Dendritic cell treated with granulocyte-macrophage colony-stimulating factor and Interleukin-4, amounts not matched to agents 40 ng/mL and 50 ng/mL, for 4 days (primary cell): ENCODE measurements around the gene HCRTR2.
"Not testable (repeated sequence)": the region's sequence is repeated elsewhere in the genome, so short reads cannot be mapped to it uniquely, and the experiment has no call there.

Experiments used
- H3K27ac Mint-ChIP-seq: one replicate; pipeline ENCODE4 v1.8.0; 2022; ENCODE audit warnings: mild to moderate bottlenecking, mixed read lengths
- H3K27me3 Mint-ChIP-seq: one replicate; pipeline ENCODE4 v1.8.0; 2022; ENCODE audit warnings: mild to moderate bottlenecking, mixed read lengths
- H3K36me3 Mint-ChIP-seq: one replicate; pipeline ENCODE4 v1.8.0; 2022; ENCODE audit warnings: low read depth, mixed read lengths
- H3K4me1 Mint-ChIP-seq: one replicate; pipeline ENCODE4 v1.8.0; 2022; ENCODE audit warnings: low read depth, mixed read lengths
- H3K4me3 Mint-ChIP-seq: one replicate; pipeline ENCODE4 v1.8.0; 2022; ENCODE audit warnings: mild to moderate bottlenecking, moderate library complexity, mixed read lengths
- H3K9me3 Mint-ChIP-seq: one replicate; pipeline ENCODE4 v1.8.0; 2022; ENCODE audit warnings: mixed read lengths
- intact Hi-C: fragments of 100-400 bp; cut with micrococcal nuclease; formaldehyde crosslinking; loops from one replicate; pipeline ENCODE4 v1.15.0; 2022

HCRTR2 gene

DNA sequence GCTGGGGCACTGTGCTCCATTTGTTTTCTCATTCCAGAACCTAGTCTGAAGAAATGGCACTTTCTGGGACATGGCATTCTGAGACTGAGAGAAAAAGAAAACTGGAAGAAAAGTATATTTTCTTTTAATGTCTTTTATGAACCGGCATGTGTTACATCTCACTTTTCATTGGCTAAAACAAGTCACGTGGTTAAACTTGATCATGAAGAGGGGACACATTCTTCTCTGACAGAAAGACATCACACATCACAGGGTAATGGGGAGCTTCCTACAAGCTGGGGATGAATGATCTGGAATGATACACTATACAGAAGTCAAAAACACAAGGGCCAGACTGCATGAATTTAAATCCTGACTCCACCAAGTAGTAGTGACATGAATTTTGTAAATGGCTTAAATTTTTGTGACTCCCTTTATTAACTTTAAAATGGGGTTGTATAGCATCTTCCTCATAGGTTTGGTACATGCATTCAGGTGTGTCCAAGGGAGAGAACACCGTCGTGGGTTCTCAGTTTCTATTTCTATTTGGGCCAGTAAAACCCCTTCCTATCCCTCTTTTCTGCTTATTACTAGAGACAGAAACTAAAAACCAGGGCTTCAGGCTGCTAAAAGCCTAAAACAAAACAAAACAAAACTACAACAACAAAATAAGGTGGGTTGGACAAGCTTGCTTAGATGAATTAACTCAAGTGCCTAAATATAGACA lies 91.2 kb downstream of the HCRTR2 start:
- Mint-ChIP-seq H3K27ac (no peak overlapping the region), H3K27me3 (no peaks in the 10 kb centered on the region), H3K9me3 (no peaks in the 10 kb centered on the region), H3K4me3 (no peak overlapping the region), H3K36me3 (no peaks in the 10 kb centered on the region), H3K4me1 (no peaks in the 10 kb centered on the region)
- intact Hi-C loops, result no loop called here

DNA sequence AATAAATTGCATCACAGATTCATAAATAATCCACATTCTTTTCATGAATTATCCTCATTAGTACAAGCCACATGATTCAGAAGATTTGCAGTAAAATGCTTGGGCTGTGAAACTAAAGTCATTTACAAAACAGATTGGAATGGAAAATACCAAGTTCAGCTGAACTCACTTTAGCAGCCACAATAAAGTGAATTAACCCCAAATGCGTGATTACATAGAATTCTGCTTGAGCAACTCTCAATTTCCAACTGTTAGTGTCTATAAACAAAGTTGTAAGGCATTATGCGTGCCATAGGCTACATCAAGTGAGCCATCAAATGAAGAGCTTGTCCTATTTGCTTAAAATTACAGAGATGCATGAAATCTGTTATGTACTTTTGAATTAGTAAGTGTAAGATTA lies 92.6 kb downstream of the HCRTR2 start:
- no peaks in the 10 kb centered on the region for H3K9me3 Mint-ChIP-seq
- intact Hi-C loops, result no loop called here
- H3K36me3 Mint-ChIP-seq, result no peaks in the 10 kb centered on the region
- no peaks in the 10 kb centered on the region for H3K27me3 Mint-ChIP-seq
- H3K4me3 Mint-ChIP-seq, result no peak overlapping the region
- H3K27ac Mint-ChIP-seq, result no peak overlapping the region
- no peaks in the 10 kb centered on the region for H3K4me1 Mint-ChIP-seq

DNA sequence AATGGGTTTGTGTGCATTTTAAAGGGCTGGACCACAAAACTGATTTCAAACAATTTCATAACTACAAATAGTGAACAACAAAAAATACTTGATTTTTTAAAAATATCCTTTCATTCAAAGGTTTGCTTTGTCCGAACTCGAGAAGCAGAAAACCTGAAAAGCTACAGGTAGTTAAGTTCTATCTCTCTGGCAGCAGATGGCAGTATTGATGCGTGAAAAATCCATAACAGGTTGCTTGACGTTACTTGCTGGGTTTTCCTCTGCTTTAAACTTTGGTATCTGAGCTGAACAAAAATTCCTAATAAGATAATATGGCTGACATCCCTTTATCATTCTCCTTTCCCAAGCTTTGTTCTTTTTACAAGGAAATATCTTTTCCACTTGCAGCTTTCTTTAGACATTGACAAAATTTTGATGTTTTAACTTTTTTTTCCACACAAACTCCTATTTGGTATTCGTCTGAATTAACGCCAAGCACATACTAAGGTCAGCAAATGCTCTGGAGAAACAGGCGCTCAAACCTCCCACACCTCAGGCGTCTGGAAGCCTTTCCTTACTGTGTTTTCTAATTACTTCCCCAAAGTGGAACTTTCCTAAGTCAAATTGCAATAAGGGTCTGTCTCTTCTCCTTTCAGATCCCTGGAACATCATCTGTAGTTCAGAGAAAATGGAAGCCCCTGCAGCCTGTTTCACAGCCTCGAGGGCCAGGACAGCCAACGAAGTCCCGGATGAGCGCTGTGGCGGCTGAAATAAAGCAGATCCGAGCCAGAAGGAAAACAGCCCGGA lies 102.6 kb downstream of the HCRTR2 start:
- no peaks in the 10 kb centered on the region for H3K36me3 Mint-ChIP-seq
- intact Hi-C loops, result no loop called here

DNA sequence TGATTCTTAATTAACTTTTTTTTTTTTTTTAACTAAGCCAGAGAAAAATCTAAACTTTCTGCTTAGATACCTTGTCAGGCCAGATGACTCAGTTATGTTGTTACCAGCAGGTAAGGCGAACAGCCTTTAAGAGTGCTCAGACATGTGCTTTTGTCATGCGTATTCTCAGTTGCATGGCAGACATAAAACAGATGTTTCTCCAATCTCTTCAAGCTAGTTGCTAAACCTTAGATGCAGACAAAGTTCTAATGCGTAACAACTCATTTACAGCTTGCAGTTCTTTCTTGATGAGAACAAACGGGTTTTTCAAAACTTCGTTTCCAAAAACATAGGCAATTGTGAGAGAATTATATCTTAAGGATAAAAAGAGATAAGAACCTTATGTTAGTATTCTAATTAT lies 103.3 kb downstream of the HCRTR2 start:
- intact Hi-C loops, result no loop called here
- Mint-ChIP-seq H3K27ac (no peak overlapping the region), H3K4me1 (no peaks in the 10 kb centered on the region), H3K9me3 (no peaks in the 10 kb centered on the region), H3K27me3 (no peaks in the 10 kb centered on the region), H3K36me3 (no peaks in the 10 kb centered on the region), H3K4me3 (no peak overlapping the region)

More for the DNA sequence above, 102.6 kb downstream of the HCRTR2 start:
- no peaks in the 10 kb centered on the region for H3K27me3 Mint-ChIP-seq
- no peaks in the 10 kb centered on the region for H3K9me3 Mint-ChIP-seq
- no peak overlapping the region for H3K27ac Mint-ChIP-seq
- H3K4me1 Mint-ChIP-seq, result no peaks in the 10 kb centered on the region
- H3K4me3 Mint-ChIP-seq, result no peak overlapping the region

DNA sequence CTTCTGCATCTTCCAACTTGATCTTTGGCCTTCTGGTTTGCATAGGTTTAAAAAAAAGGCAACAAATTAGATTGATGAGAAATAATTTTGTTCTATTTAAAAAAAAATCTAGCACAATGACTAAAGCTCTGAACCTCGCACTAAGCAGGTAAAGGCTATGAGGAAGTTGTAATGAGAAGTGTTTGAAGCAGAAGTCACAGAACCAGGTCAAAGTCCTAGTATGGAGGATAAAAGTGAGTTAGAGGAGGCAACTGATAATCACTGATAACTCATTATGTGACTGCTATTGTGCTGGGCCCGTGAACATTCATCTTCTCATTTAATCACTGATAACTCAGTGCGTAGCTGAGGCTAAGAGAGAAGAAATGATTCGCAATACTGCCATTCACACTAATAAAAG lies 106.9 kb downstream of the HCRTR2 start:
- Mint-ChIP-seq H3K4me3 (no peak overlapping the region), H3K4me1 (no peaks in the 10 kb centered on the region), H3K27ac (no peak overlapping the region)

DNA sequence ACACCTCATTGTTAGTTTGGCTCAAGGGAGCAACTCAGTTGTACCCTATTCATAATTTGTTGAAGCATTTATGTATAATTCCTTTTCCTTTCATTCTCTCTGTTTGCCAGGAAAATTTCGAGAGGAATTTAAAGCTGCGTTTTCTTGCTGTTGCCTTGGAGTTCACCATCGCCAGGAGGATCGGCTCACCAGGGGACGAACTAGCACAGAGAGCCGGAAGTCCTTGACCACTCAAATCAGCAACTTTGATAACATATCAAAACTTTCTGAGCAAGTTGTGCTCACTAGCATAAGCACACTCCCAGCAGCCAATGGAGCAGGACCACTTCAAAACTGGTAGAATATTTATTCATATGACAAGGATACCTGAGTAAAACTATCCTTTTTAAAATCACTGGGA lies 107.8 kb downstream of the HCRTR2 start:
- Mint-ChIP-seq H3K4me3 (no peak overlapping the region), H3K27me3 (no peaks in the 10 kb centered on the region), H3K4me1 (no peaks in the 10 kb centered on the region), H3K36me3 (no peaks in the 10 kb centered on the region), H3K9me3 (no peaks in the 10 kb centered on the region), H3K27ac (no peak overlapping the region)
- intact Hi-C loops, result no loop called here

More for the DNA sequence above, 106.9 kb downstream of the HCRTR2 start:
- Mint-ChIP-seq H3K27me3 (no peaks in the 10 kb centered on the region), H3K36me3 (no peaks in the 10 kb centered on the region), H3K9me3 (no peaks in the 10 kb centered on the region)
- intact Hi-C loops, result no loop called here

DNA sequence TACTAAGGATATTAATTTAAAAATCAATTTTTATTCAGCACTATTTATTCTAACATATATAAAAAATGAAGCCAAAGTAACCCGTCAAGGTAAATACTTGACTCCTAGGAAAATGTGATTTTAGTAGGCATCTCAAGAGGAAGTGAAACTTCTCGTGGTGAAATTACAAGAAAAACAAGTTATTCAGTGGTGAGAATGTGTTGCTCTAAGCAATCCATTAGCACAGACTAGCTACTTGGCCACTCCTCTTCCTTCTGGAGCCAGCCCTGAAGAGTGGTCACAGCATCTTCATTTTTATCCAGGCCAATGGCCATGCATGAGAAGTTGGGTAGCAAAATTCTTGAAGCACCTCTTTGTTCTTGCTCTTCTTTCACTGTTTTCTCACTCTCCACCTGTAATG lies 112.5 kb downstream of the HCRTR2 start:
- no peaks in the 10 kb centered on the region for H3K36me3 Mint-ChIP-seq
- intact Hi-C loops, result no loop called here
- H3K4me3 Mint-ChIP-seq, result no peak overlapping the region
- no peak overlapping the region for H3K27ac Mint-ChIP-seq
- no peaks in the 10 kb centered on the region for H3K4me1 Mint-ChIP-seq
- no peaks in the 10 kb centered on the region for H3K9me3 Mint-ChIP-seq
- H3K27me3 Mint-ChIP-seq, result no peaks in the 10 kb centered on the region

DNA sequence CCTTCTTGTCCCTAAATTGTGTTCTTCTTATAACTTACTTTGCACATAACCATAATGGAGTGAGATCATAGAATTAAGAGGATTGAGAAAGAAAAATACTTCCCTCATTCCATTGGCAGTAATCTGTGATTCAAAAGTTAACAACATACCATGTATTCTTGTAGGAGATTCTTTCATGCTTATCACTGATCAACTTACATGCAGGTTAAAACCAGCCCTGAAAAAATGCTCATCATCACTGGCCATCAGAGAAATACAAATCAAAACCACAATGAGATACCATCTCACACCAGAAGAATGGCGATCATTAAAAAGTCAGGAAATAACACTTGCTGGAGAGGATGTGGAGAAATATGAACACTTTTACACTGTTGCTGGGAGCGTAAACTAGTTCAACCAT lies 116.4 kb downstream of the HCRTR2 start:
- Mint-ChIP-seq H3K36me3 (no peaks in the 10 kb centered on the region), H3K27me3 (no peaks in the 10 kb centered on the region), H3K4me3 (no peak overlapping the region), H3K27ac (no peak overlapping the region), H3K9me3 (no peaks in the 10 kb centered on the region), H3K4me1 (no peaks in the 10 kb centered on the region)
- intact Hi-C loops, result no loop called here

DNA sequence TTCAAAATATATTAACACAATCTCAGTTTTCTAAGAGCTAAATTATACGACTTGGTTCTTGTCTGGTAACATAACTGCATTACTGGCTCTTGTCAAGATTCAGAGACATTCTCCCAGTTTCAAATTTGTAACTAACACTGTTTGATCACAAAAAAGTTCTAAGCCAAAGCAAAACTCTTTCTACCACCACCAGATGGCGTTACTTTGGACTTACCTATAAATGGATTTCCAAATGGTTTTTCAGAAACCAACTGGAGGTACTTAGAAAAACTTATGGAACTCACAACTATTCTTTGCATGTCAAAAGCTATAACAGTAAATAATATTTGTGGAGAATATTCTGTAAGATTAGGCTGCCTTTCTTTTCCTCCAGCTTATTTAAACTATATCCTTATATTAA lies 118.8 kb downstream of the HCRTR2 start:
- no peaks in the 10 kb centered on the region for H3K4me1 Mint-ChIP-seq
- H3K27me3 Mint-ChIP-seq, result no peaks in the 10 kb centered on the region
- no peaks in the 10 kb centered on the region for H3K9me3 Mint-ChIP-seq
- intact Hi-C loops, result no loop called here
- H3K4me3 Mint-ChIP-seq, result no peak overlapping the region
- H3K36me3 Mint-ChIP-seq, result no peaks in the 10 kb centered on the region
- no peak overlapping the region for H3K27ac Mint-ChIP-seq

DNA sequence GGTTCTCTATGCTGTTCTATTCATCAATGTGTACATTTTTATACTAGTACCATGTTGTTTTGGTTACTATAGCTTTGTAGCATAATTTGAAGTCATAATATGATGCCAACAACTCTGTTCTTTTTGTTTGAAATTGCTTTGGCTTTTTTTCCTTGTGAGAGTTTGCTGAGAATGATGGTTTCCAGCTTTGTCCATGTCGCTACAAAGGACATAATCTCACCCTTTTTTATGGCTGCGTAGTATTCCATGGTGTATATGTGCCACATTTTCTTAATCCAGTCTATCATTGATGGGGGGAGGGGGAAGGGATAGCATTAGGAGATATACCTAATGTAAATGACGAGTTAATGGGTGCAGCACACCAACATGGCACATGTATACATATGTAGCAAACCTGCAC lies 122.9 kb downstream of the HCRTR2 start:
- H3K27ac Mint-ChIP-seq, H3K36me3 Mint-ChIP-seq, H3K9me3 Mint-ChIP-seq, H3K27me3 Mint-ChIP-seq, H3K4me1 Mint-ChIP-seq, H3K4me3 Mint-ChIP-seq, intact Hi-C loops: not testable (repeated sequence)

DNA sequence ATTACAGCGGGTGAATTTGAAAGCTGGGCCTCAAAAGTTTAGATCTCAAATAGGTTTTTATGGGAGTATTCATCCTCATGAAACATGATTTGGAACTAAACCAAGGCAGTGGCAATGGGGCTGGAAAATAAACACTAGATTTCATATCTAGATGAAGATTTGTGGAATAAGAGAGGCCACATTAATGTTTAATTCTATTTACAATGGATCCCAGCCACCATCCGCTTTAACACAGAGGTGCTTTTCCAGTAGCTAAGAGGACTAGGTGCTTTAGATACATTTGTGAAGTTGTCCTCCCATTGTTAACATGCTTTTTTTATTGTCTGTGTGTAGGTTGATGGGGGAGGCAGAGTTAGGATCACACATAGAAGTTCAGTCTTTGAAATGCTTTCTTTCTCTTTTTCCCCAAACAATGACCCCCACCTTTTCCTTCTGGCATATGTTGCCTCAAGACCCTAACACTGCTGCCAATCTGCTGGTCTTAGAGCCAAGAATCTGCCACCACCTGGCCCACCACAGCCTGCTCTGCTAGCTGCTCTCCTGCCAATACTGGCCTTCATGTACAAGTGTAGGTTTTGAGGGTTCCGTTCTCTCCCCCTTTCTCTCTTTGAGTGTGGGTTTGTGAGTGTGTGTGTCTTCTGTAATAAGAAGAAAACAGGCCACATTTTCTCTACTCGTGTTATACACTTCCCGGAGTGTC lies 125.1 kb downstream of the HCRTR2 start:
- intact Hi-C loops, result no loop called here
- Mint-ChIP-seq H3K4me3 (no peak overlapping the region), H3K27ac (no peak overlapping the region), H3K36me3 (no peaks in the 10 kb centered on the region), H3K27me3 (no peaks in the 10 kb centered on the region), H3K4me1 (no peaks in the 10 kb centered on the region), H3K9me3 (no peaks in the 10 kb centered on the region)

DNA sequence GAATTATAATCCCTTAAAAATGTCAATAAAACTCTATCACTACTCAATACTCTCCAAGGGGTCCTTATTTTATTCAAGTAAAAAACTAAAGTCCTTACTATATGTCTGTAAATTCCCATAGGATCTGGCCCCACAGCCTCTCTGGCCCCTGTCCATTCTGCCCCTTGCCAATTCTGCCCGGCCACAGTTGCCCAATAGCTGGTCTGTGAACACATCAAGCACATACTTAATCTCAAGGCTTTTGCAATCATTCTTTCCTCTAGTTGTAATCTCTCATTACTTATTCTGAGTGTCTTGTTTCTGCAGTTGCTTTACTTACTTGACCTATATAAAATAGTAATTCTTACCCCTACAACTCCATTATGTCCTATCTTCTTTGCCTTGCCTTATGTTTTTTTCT lies 130.4 kb downstream of the HCRTR2 start:
- intact Hi-C loops, result no loop called here
- Mint-ChIP-seq H3K4me3 (no peak overlapping the region), H3K27me3 (no peaks in the 10 kb centered on the region), H3K36me3 (no peaks in the 10 kb centered on the region), H3K27ac (no peak overlapping the region), H3K4me1 (no peaks in the 10 kb centered on the region), H3K9me3 (no peaks in the 10 kb centered on the region)

DNA sequence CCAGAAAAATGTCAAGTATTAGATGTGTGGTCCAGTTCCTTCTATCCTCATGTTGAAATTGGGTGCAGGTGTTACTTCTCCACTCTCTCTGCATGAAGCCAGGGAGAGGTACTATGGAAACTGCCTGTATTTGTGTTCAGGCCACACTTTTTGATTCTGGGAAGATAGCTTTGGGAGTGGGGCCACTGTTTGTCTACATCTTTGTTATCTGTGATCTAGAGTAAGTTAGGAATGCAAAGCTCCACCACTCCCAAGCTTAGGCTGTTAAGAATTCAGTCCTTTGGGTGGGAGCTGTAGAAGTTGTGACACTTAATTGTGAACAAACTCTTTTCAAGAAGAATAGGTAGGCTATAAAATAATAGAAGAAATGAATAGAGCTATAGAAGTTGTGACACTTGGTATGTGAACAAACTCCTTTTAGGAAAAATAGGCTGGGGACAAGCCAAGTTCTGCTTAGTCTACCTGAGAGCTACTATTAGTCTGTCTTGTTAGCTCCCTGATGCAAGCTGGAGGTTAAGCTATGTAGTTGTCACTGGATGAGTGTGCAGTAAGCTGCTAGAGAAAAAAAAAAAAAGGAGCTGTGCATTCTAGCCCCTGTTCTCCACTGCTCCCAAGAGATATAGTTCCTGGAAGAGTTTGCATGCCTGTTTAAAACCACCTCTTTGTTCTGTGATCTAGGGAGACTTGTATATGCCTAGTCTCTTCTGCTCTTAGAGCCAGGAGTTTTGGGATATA lies 145.8 kb downstream of the HCRTR2 start:
- no peak overlapping the region for H3K4me3 Mint-ChIP-seq
- H3K27me3 Mint-ChIP-seq, result no peaks in the 10 kb centered on the region
- no peak overlapping the region for H3K27ac Mint-ChIP-seq
- intact Hi-C loops, result no loop called here
- no peaks in the 10 kb centered on the region for H3K4me1 Mint-ChIP-seq
- peaks cover 24% of the 10 kb centered on the region for H3K9me3 Mint-ChIP-seq
- H3K36me3 Mint-ChIP-seq, result no peaks in the 10 kb centered on the region

DNA sequence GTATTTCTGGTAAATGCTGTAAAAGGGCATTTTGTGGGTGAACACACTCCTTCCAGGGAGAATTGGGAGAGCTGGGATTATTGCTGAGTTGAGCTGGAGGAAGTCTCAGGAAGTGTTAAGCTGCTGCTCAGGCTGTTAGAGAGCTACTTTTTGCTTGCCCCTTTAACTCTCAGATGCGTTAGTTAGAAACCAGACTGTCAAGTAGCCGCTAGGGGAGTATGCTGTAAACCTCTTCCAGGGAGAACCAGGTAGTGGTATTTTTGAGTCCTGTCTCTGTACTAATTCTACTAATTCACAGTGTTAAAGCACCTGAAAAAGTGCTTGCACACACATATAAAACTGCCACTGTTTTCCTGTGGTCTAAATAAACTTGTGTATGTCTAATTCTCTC lies 146.4 kb downstream of the HCRTR2 start:
- no peaks in the 10 kb centered on the region for H3K27me3 Mint-ChIP-seq
- H3K4me1 Mint-ChIP-seq, result no peaks in the 10 kb centered on the region
- H3K4me3 Mint-ChIP-seq, result no peak overlapping the region
- peaks cover 24% of the 10 kb centered on the region for H3K9me3 Mint-ChIP-seq
- no peak overlapping the region for H3K27ac Mint-ChIP-seq
- H3K36me3 Mint-ChIP-seq, result no peaks in the 10 kb centered on the region
- intact Hi-C loops, result no loop called here
